Activated T-cell treated with anti-CD3 and anti-CD28 coated beads, Interleukin-2, amount 50 U/mL, for 24 hours (primary cell): ENCODE data around the gene PRLHR.

Experiments
- DNase-seq: peaks from one replicate; pipeline ENCODE4 v3.0.0-alpha.2; 2020
- H3K27ac Mint-ChIP-seq: 2 replicates; pipeline ENCODE4 v1.8.0; 2020; ENCODE audit warnings: mild to moderate bottlenecking, mixed read lengths
- H3K27me3 Mint-ChIP-seq: 2 replicates; pipeline ENCODE4 v1.8.0; 2020; ENCODE audit warnings: mixed read lengths
- H3K36me3 Mint-ChIP-seq: 2 replicates; pipeline ENCODE4 v1.8.0; 2020; ENCODE audit warnings: low read depth, mixed read lengths
- H3K4me1 Mint-ChIP-seq: 2 replicates; pipeline ENCODE4 v1.8.0; 2020; ENCODE audit warnings: low read depth, mixed read lengths
- H3K4me3 Mint-ChIP-seq: 2 replicates; pipeline ENCODE4 v1.8.0; 2020; ENCODE audit warnings: mild to moderate bottlenecking, moderate library complexity, mixed read lengths
- H3K9me3 Mint-ChIP-seq: 2 replicates; pipeline ENCODE4 v1.8.0; 2020; ENCODE audit warnings: mixed read lengths

PRLHR gene

GRCh38 chr10:118580702-118581101 lies 14.7 kb downstream of the PRLHR start:
- no peaks in the 10 kb centered on the region for H3K4me1 Mint-ChIP-seq
- no peaks in the 10 kb centered on the region for H3K36me3 Mint-ChIP-seq
- no peak for DNase-seq
- H3K9me3 Mint-ChIP-seq, result no peaks in the 10 kb centered on the region
- no peaks in the 10 kb centered on the region for H3K27me3 Mint-ChIP-seq
- no peak overlapping the region for H3K27ac Mint-ChIP-seq
- H3K4me3 Mint-ChIP-seq, result no peak overlapping the region

- Mint-ChIP-seq H3K27me3 (no peaks in the 10 kb centered on the region), H3K4me3 (no peak overlapping the region), H3K4me1 (peaks cover 4% of the 10 kb centered on the region), H3K9me3 (no peaks in the 10 kb centered on the region), H3K36me3 (no peaks in the 10 kb centered on the region), H3K27ac (no peak overlapping the region)
- no peak for DNase-seq
These were observed 21.9 kb downstream of the PRLHR start for GRCh38 chr10:118573512-118573911.

GRCh38 chr10:118572256-118573041 lies 23.0 kb downstream of the PRLHR start:
- Mint-ChIP-seq H3K4me3 (no peak overlapping the region), H3K36me3 (no peaks in the 10 kb centered on the region), H3K4me1 (peaks cover 6% of the 10 kb centered on the region), H3K9me3 (no peaks in the 10 kb centered on the region), H3K27me3 (no peaks in the 10 kb centered on the region), H3K27ac (no peak overlapping the region)
- DNase-seq, result no peak

- no peaks in the 10 kb centered on the region for H3K36me3 Mint-ChIP-seq
- H3K27me3 Mint-ChIP-seq, result no peaks in the 10 kb centered on the region
- H3K4me3 Mint-ChIP-seq, result no peak overlapping the region
- DNase-seq, result no peak
- H3K4me1 Mint-ChIP-seq, result peaks cover 6% of the 10 kb centered on the region
- H3K27ac Mint-ChIP-seq, result no peak overlapping the region
- H3K9me3 Mint-ChIP-seq, result no peaks in the 10 kb centered on the region
These were observed 24.3 kb downstream of the PRLHR start for GRCh38 chr10:118571123-118571522.

GRCh38 chr10:118570591-118570990 lies 24.9 kb downstream of the PRLHR start:
- no peak overlapping the region for H3K4me3 Mint-ChIP-seq
- peaks cover 6% of the 10 kb centered on the region for H3K4me1 Mint-ChIP-seq

GRCh38 chr10:118569882-118570252 lies 25.6 kb downstream of the PRLHR start:
- Mint-ChIP-seq H3K4me1 (peaks cover 6% of the 10 kb centered on the region), H3K4me3 (no peak overlapping the region), H3K27me3 (no peaks in the 10 kb centered on the region), H3K9me3 (no peaks in the 10 kb centered on the region), H3K36me3 (no peaks in the 10 kb centered on the region), H3K27ac (no peak overlapping the region)
- DNase-seq, result no peak

More at GRCh38 chr10:118570591-118570990, 24.9 kb downstream of the PRLHR start:
- Mint-ChIP-seq H3K36me3 (no peaks in the 10 kb centered on the region), H3K9me3 (no peaks in the 10 kb centered on the region), H3K27ac (no peak overlapping the region), H3K27me3 (no peaks in the 10 kb centered on the region)
- no peak for DNase-seq

- Mint-ChIP-seq H3K27me3 (no peaks in the 10 kb centered on the region), H3K27ac (no peak overlapping the region), H3K4me1 (peaks cover 6% of the 10 kb centered on the region), H3K4me3 (no peak overlapping the region), H3K36me3 (no peaks in the 10 kb centered on the region), H3K9me3 (no peaks in the 10 kb centered on the region)
- no peak for DNase-seq
These were observed 26.1 kb downstream of the PRLHR start for GRCh38 chr10:118569241-118569881.

- Mint-ChIP-seq H3K27me3 (peaks cover 2% of the 10 kb centered on the region), H3K4me1 (peaks cover 6% of the 10 kb centered on the region), H3K36me3 (no peaks in the 10 kb centered on the region), H3K9me3 (no peaks in the 10 kb centered on the region), H3K27ac (no peak overlapping the region), H3K4me3 (no peak overlapping the region)
- peak; percentile 42 for DNase-seq
These were observed 27.1 kb downstream of the PRLHR start for GRCh38 chr10:118568327-118568848.

GRCh38 chr10:118567701-118568248 lies 27.7 kb downstream of the PRLHR start:
- Mint-ChIP-seq H3K27me3 (peaks cover 2% of the 10 kb centered on the region), H3K9me3 (no peaks in the 10 kb centered on the region), H3K4me1 (peaks cover 6% of the 10 kb centered on the region), H3K36me3 (no peaks in the 10 kb centered on the region), H3K27ac (no peak overlapping the region), H3K4me3 (no peak overlapping the region)
- DNase-seq, result no peak

- no peaks in the 10 kb centered on the region for H3K36me3 Mint-ChIP-seq
- H3K4me3 Mint-ChIP-seq, result no peak overlapping the region
- no peak for DNase-seq
- peaks cover 4% of the 10 kb centered on the region for H3K27me3 Mint-ChIP-seq
- H3K4me1 Mint-ChIP-seq, result peaks cover 6% of the 10 kb centered on the region
- no peak overlapping the region for H3K27ac Mint-ChIP-seq
- H3K9me3 Mint-ChIP-seq, result no peaks in the 10 kb centered on the region
These were observed 28.5 kb downstream of the PRLHR start for GRCh38 chr10:118566911-118567310.

GRCh38 chr10:118565301-118566075 lies 30.0 kb downstream of the PRLHR start:
- no peak for DNase-seq
- Mint-ChIP-seq H3K4me3 (no peak overlapping the region), H3K27ac (no peak overlapping the region), H3K4me1 (peaks cover 6% of the 10 kb centered on the region), H3K9me3 (no peaks in the 10 kb centered on the region), H3K36me3 (no peaks in the 10 kb centered on the region), H3K27me3 (peaks cover 11% of the 10 kb centered on the region)

- no peak overlapping the region for H3K27ac Mint-ChIP-seq
- DNase-seq, result no peak
- H3K4me3 Mint-ChIP-seq, result no peak overlapping the region
- H3K9me3 Mint-ChIP-seq, result no peaks in the 10 kb centered on the region
- H3K27me3 Mint-ChIP-seq, result peaks cover 11% of the 10 kb centered on the region
- peaks cover 6% of the 10 kb centered on the region for H3K4me1 Mint-ChIP-seq
- no peaks in the 10 kb centered on the region for H3K36me3 Mint-ChIP-seq
These were observed 30.8 kb downstream of the PRLHR start for GRCh38 chr10:118564652-118565051.

- peaks cover 16% of the 10 kb centered on the region for H3K27me3 Mint-ChIP-seq
- DNase-seq, result no peak
- no peaks in the 10 kb centered on the region for H3K36me3 Mint-ChIP-seq
- peaks cover 5% of the 10 kb centered on the region for H3K4me1 Mint-ChIP-seq
- H3K27ac Mint-ChIP-seq, result no peak overlapping the region
- H3K4me3 Mint-ChIP-seq, result no peak overlapping the region
- no peaks in the 10 kb centered on the region for H3K9me3 Mint-ChIP-seq
These were observed 31.3 kb downstream of the PRLHR start for GRCh38 chr10:118564114-118564513.

GRCh38 chr10:118563373-118563890 lies 32.0 kb downstream of the PRLHR start:
- peaks cover 2% of the 10 kb centered on the region for H3K4me1 Mint-ChIP-seq
- H3K4me3 Mint-ChIP-seq, result no peak overlapping the region
- no peaks in the 10 kb centered on the region for H3K36me3 Mint-ChIP-seq
- no peaks in the 10 kb centered on the region for H3K9me3 Mint-ChIP-seq
- H3K27ac Mint-ChIP-seq, result no peak overlapping the region
- H3K27me3 Mint-ChIP-seq, result peaks cover 22% of the 10 kb centered on the region
- DNase-seq, result no peak
